ENCODE measurements around the gene GPR149.

The GPR149 gene

DNA sequence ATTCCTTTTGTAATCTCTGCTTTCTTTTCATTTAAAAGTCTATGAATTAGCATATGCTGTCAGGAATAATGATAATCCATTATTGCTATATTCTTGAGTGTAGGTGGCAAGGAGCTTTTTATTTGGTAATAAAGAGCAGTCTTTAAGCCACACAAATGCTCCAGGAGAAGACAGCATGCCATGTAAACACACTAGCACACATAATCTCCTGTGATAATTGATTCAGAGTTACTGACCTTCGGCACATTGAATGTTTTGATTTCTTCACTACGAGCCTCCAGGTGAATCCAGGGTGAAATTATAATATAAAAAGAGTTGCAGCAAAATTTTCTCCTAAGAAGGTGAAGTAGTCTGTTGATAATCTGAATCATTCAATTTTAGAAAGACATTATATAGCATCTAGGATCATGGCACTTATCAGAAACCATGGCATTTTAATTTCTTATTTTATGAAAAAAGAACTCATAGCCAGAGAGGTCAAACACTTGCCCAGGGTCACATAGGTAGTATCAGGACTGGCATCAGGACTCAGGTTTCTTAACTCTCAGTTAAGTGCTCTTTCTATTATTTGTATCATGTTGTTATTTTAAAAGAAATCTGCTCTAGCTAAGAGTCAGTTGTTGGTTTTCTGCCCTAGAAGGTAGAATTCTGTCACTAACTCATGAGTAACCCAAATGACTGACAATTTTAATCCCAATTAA is 84.4 kb downstream of the GPR149 start:
- no peak for DNase-seq

DNA sequence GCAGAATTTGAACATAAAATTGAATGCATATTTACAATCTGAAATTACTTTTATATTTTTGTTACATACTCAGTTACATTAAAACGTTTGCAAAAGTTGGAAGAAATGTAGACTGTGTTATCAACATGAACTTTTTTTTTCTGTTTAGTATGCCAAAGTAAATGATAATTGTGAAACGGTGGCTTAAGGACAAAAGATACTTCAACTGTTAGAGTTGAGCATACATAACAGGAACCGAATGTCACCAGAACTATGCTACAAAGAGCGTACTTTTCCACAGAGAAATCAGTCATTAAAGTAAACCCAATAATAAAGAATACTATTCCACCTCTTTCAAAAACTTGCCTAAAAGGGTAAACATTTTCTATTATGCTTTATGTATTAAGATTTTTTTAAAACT is 91.4 kb downstream of the GPR149 start:
- no peak for DNase-seq

DNA sequence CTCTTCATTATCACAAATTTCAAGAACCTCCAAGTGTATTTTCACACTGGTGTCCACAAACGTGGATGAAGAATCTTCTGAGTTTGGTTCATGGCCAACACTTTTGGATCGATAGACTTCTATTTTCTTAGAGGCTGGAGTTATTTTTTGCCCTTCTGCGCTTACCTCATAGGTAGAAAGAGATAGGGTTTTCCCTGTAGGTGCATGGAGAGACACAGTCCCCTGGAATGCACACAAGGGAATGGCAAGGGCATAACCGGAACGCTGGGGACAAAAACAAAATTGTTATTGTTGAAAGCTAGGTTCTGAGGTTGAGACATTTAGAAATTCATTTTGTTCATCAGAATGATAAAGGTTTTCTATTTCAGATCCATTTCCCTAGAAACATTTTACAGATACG is 92.0 kb downstream of the GPR149 start:
- no peak for DNase-seq

DNA sequence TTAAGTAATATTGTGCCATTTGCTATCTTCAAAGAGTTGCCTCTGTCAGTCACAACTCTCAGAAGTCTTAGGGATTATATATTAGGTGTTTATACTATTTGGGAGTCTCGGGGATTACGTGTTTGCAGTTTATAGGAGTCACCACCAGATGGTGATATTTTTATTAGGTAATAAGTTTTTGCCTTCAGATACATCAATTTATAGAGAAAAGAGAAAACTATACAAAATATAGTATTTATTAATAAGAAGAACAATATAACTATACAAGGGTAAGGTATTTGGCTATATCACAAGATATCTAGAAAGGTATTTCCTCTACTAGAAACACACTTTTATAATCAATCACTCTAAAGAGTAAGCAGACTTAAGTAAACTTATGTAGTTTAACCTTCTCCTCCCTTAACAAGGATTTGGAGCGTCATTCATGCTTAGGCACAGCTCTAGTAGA is 95.0 kb downstream of the GPR149 start:
- DNase-seq: no peak

DNA sequence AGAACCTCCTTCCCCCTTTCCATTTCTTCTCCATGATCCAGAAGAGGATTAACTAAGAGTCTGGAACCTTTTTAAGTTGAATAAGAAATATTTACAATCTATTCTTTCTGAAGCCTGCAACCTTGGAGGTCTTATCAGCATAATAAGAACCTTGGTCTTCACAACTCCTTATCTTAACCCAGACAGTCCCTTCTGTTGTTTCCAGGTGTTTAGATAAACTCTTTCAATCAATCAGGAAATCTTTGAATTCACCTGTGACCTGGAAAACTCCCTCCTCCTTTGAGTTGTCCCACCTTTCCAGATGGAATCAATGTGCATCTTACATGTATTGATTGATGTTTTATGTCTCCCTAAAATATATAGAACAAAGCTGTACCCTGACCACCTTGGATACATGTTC is 102.1 kb downstream of the GPR149 start:
- DNase-seq: no peak

DNA sequence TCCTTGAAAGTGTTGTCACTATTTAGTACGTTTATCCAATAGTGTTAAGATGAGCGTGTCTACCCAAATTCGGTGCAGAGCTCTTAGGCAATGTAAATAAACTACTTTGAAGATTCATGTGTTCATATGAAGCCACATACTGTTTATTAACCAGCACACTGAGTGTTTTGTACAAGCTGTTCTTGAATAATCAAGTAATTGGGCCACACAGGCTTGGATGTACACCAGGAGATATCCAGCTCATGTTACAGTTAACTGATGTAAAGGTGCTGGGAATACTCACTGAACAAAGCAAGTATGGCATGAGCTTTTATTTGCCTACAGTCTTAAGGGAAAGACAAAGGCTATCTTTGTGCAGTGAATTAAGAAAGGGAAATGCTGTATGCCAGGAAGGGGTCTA is 105.1 kb downstream of the GPR149 start:
- DNase-seq: no peak

DNA sequence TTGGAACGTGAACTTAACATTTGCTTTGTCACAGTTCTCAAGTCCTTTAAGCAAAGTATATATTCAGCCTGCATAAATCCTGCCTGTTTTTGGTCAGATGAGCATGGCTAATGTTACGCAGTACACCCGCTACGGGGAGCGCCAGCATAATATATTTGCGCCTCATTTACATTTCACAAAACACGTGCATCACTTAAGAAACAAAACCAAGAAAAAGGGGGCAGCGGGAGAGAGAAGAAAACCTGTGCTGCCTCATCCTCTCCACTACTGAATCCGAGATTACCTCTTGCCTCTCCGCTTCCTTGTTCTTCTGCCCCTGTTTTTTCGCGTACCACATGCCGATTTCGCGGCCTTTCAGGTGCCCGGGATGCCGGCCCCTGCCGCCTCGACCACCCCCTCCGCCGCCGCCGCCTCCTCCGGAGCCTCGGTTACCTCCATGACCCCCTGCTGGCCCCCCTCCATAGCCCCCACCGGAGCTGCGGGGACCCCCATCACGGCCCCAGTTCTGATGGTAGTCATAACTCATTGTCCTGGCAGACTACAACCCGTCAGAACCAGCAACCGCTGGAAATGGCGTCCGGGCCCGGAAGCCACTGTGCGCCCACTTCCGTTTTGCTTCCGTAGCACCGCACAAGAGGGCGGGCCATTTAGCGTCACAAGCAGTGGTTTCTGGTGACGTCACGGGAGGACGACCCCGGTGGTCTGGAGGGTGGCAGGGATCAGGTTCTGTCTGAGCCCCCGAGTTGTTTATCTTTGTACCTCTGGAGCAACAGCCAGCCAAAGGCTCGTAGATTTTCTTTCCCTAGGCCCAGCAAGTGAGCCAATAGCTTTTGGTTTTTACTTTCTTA is 105.9 kb downstream of the GPR149 start, which contains the start of gene DHX36:
Gene DHX36, minus strand, starts transcription at position 597 of the 848 bp plus-strand sequence. Its CDS starts 71 bp downstream, at position 526.
- peak; percentile 92 for DNase-seq

DNA sequence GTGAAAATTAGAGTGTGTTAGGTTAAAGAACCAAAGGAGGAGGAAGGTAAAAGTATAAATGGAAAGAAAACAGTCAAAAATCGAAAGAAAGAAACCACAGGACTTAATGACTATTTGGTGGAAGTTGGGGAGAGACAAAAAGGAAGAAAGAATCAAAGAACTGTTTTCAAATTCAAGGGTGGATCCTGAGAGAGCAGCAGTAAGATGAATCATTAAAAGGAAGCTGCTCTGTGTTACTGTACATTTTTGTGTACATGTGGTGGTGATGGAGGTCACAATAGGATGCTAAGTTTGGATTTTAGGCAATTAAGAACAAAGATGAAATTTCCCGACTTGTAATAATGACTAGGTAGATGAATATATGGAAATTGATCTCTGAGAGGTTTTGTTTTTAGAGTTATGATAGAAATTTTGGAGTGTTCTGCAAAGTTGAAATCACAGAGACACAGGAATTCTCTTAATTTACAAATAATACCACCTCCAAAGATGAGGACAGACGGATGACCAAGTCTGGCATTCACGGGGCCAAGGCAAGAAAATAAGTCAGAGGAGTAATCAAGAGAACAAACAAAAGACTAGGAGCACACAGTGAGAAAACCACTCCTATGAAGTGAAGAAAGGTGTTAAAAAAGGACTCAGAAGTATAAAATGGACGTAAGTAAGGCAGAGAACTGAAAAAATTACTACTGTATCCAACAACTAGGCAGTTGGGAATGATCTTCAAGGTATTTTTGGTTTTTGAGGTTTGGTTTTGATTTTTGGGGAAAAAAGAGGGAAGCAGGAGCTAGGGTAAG is 112.8 kb downstream of the GPR149 start:
- DNase-seq: peak; percentile 28

DNA sequence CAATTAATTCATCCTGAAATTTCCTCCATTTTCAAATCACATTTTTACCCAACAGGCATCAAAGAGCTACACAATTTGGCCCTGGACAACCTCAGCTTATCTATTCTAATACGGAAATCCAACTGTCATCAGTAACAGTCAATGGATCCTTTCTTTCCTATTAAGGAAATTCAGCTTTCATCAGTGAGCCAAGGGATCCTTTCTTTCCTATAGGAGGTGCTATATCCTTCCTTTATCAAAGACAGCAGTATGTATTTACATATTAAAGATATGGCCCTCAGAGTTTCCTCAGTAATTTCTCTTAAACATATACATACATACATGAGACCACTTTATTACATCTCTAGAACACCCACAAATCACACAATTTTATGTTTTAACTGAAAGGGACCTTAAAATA is 115.8 kb downstream of the GPR149 start:
- DNase-seq: no peak

DNA sequence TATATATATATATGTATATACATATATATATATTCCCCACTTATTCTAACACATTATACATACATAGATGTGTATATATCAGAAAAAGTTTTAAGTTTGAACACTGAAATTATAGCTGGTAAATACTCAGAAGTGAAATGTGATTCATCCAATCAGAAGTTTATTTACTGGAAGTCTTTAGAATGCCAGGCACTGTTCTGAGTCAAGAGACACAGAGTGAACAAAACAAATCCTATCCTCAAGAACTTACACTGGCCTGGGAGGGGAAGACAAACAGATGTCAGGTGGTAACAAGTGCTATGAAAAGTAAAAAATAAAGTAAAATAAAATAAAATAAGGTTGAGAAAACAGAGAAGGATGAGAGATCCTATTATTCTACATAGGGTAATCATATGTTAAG is 119.2 kb downstream of the GPR149 start:
- no peak for DNase-seq

DNA sequence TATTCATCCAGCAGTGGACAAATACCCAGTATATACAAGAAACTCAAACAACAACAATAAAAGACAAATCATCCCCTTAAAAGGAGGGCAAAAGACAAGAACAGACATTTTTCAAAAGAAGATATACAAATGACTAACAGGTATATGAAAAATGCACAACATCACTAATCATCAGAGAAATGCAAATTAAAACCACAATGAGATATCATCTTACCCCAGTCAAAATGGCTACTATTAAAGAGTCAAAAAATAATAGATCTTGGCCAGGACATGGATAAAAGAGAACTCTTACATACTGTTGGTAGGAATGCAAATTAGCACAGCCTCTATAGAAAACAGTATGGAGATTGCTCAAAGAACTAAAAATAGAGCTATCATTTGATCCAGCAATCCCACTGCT is 122.6 kb downstream of the GPR149 start:
- no peak for DNase-seq

DNA sequence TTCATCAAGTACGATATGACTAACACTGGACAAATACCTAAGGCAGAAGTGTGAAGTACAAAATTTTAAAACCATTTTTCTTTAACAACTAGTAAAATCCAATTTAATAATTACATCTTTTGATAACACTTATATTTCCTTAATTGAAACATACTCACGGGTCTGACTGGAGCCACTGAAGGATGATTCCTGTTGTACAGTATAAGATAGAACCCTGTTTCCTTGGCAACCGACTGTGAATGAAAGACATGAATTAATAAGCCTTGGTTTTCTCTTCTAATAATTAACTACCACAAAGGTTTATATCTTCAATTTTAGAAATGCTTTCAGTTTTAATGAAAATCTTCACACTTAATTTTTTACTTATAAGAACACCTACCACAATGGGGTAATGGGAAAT is 125.1 kb downstream of the GPR149 start:
- DNase-seq: no peak

DNA sequence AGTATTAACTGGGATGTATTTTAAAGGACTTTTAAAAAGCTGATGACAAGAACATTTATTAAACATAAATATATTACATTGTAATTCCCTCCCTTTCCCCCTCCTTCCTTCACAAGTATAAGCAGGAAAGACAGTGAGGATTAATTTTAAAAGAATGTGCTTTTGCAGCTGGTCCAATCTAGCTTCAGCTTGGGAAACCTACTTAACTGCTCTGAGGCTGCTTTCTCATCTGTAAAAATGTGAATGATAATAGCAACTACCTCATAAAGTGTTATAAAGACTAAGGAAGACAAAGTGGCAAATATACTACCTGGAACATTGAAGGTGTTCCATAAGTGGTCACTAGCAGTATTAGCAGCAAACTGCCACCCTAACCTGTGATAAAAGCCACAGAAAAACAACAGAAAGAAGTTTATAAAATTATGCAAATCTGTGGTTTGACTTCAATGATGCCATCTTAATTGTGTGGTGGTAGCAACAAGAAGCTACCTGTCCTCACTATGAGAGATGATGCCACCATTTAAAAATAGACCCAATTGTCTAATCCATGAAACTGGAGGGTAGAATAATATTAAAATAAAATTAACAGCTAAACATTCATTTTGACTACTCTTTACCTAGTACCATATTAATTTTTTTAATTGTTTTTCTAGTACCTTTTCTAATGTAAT is 125.7 kb downstream of the GPR149 start:
- DNase-seq: no peak

DNA sequence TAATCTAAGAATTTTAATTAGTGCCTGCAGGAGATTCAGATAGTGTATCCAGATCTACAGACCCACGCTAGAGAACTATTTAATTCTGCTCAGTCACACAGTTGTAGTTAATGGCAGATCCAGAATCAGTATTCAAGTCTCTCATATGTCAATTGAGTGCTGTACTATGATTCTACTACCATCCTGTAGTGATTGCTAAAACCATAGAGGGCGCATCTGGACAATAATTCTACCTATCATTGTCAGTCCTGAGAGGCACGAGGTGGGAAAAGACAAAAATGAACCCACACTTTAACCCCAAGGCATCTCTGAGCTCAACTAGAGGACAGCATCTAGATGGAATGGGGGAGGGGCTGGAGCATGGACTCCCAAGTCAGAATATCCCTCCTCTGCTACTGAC is 128.4 kb downstream of the GPR149 start:
- DNase-seq: no peak

DNA sequence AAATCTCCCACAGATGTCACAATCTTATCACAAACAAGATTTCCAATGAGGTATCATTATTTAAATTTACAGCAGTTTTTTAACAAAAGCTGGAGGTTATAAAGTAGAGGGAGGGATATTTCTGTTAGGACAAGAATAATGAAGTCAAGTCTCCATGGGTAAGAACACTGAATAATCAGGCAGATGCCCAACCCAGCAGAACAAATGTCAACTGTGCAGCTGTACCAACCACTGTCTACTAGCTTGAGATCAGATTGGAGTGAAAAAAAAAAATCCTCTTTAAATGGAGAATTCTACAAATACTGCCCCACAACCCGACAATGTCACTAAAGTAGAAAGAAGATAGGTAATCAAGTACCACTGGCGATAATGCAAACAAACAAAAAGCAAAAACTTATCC is 136.0 kb downstream of the GPR149 start:
- no peak for DNase-seq

DNA sequence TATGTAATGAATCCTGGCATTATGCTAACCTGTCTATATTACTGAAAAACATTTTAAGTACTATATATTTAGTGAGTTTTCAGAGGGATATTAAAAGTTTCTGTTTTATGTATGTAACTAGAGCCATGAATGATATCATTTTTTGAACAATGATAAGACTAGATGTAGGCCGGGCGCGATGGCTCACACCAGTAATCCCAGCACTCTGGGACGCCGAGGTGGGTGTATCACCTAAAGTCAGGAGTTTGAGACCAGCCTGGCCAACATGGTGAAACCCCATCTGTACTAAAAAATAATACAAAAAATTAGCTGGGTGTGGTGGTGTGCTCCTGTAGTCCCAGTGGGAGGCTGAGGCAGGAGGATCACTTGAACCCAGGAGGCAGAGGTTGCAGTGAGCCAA is 139.8 kb downstream of the GPR149 start:
- no peak for DNase-seq
